Hepatic stellate cell (primary cell): ENCODE data around the gene PACS2.
A peak's percentile ranks its signal among the peaks of the same experiment; 100 is the strongest.
"Not testable (repeated sequence)": the region's sequence is repeated elsewhere in the genome, so short reads cannot be mapped to it uniquely, and the experiment has no call there.

Experiments
- DNase-seq: peaks from one replicate; pipeline ENCODE4 v3.0.0; 2011; ENCODE audit warnings: low spot score

The PACS2 gene

DNA sequence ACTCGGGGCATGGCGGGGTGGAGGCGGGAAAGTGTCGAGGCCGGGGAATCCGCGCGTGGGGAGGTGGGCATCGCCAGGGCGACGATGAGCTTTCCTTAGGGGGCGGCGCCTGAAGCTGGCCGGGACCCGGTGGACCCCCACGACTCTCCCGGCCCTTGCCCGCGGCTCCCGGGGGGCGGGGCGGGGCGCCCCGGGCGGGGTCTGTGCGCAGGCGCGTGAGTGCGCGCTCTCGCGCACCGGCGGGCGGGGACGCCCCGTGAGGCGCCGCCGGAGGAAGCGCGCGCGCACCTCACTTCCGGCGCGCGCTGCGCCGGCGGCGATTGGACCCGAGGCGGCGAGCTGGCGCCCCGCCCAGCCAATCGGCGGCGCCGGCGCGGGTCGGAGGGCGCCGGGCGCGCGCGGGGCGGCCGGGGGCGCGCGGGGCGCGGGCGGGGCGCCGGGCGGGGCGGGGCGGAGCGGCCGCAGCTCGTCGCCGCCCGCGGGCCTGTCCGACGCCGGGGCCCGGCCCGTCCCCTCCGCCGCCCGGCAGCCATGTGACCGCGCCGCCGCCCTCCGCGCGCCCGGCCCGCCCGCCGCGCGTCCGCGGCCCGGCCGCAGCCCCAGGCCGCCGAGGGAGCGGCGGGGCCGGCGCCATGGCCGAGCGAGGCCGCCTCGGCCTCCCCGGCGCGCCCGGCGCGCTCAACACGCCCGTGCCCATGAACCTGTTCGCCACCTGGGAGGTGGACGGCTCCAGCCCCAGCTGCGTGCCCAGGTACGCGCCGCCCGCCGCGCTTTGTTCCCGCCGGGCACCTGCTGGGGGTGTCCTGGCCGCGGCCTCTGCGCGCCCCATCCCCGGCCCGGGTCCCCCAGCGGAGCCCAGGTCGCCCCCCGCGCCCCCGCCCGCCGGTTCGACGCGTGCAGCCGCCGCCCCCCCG is at the start of gene PACS2:
TSS of gene PACS2 (plus strand) at position 462 of the 914 bp plus-strand sequence. CDS start at position 633, 171 bp downstream.
- peak; percentile 100 for DNase-seq

DNA sequence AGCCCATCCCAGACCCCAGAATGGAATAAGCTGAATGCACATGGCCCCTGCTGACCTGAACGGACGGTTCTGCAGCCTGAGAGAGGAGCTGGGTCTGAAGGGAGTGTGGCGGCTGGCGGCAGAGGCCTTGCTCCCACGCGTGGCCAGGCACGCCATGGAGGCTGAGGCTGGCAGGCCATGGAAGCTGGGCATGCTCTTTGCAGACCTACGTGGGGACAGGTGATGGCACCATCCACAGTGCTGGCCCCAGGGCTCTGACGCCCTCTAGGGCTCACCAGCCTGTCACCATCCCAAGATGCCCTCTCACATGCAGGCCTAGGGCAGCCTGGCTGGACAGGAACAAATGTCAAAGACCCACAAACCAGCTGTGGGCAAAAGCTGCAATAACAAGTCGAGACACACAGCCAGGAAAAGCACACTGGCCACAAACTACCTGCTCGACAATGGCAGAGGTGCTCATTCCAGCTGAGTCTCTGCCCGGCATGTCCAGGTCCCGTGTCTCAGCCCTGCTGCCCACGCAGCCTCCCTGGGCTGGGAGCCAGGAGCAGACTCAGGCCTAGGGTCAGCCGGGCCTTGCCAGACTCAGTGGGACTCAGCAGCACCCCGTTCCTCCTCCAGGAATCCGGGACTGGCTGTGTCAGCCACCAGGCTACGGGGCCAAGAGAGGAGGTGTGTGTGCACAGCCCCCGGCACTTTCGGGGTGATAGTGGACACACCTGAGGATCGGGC is 46.6 kb upstream of the PACS2 start:
- no peak for DNase-seq

DNA sequence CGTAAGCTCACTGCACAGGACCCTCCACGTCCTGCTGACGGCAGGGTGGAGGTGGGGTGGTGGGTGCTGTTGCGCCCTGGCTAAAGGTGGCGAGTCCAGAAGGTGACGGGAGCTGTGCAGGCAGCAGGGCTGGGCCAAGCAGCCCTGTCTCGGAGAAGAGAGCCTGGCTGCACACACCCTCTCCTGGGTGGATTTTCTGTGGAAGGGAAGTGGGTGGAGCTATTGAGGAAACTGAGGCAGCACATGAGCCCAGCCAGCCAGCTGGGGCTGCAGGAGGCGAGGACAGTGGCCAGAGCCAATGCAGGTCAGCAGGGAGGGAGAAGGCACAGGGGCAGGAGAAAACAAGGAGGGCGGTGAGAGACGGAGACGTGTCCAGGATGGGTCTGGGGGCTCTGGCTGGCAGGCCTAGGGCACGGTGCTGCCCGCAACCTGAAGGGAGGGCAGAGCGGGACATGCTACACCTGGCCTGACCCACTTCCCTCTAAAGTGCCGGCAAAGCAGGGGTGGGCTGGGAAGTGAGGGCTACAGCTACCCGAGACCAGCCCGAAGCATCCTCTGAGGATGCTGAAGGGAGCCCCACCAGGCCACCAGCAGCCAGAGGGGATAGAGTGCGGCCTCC is 45.7 kb upstream of the PACS2 start:
- no peak for DNase-seq

DNA sequence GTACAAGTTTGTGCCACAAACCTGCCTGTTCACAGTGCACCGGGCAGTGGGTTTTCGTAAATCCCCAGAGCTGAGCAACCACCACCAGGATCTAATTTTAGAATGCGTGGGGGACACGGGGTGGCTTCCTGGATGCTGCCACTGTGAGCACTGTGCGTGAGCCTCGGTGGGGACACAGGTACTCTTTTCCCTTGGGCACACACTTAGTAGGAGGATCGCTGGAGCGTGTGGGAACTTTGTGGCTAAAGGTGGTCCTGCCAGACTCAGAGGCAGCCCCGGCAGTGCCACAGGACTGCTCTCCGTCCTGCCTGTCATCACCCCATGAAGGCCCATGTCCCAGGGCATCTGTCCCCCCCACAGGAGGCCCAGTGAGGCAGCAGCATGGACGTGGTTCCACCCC is 45.1 kb upstream of the PACS2 start:
- no peak for DNase-seq

DNA sequence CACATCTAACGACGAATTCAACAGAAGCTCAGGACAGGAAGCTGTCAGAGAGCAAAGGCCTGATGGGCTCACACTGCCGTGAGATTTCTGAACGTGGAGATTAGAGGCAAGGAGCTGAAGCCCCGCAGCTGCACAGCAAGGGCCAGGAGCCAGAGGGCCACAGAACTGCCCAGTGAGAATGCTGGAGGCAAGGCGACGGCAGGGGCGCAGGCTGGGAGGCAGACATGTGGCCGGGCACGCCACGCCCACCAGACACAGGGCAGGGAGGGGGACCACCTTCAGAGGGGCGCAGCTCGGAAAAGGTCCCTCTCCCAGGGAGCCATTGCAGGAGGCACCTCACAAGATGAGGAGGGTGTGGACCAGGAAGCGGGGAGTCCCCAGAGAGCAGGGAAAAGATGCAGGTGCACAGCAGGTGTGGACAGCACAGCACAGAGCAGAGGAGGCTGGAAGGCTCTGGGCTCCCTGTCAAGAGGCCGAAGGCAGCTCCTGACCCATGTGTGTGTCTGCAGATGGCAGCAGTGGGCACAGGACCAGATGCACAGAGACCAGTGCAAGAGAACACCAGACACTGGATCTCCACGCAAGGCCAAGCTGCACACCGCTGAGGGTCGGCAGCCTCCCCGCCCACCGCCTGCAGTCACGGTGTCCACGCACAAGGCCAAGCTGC is 43.2 kb upstream of the PACS2 start:
- DNase-seq: no peak

DNA sequence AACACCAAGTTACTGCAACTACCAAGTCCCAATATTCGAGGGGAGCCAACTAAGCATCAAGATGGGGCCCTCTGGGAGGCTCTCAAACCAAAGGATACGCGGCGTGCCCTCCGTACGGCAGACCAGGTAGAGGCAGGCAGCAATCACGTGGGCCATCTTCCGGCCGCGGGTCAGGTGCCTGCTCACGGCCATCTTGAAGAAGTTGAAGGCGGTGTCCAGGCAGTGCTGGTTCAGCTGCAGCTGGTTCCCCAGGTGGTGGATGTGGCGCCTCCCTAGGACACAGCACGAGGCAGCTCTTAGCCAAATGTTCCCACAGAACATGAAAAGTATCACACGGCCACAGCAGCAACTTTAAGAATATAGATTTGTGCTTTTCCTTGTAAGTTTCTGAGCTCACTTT is 41.9 kb upstream of the PACS2 start:
- DNase-seq: no peak

DNA sequence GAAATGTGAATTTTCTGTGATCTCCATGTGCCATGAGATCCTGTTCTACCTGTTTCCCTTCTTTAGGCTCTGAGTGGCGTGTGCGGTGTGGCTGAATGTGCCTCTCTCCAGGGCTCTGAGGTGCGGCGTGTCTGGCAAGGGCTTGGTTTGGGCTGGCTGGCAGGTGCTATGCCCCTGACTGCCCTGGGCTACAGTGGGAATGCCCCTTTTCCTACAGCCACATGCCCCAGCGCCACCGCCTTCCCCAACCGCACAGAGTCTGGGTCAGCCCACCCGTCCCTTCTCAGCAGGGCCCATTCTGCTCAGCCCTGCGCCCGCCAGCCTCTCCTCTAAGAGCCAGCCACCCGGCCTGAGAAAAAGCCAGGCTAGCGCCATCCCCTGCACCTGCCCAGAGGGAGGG is 41.5 kb upstream of the PACS2 start:
- DNase-seq: no peak

DNA sequence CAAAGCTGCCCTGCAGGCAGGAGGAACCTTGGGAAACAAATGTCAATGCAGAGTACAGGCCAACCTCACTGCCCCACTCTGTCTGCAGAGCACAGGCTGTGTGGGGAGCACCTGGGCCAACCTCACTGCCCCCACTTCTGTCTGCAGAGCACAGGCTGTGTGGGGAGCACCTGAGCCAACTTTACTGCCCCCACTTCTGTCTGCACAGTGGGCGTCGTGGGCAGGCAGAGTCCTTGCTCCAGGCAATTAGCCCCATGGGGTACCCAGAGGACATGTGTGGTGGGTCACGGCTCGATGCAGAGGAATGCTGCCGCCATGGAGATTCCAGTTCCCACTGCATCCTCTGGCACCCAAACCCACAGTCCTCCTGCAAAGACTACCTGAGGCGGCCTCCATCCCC is 39.9 kb upstream of the PACS2 start:
- DNase-seq: no peak

DNA sequence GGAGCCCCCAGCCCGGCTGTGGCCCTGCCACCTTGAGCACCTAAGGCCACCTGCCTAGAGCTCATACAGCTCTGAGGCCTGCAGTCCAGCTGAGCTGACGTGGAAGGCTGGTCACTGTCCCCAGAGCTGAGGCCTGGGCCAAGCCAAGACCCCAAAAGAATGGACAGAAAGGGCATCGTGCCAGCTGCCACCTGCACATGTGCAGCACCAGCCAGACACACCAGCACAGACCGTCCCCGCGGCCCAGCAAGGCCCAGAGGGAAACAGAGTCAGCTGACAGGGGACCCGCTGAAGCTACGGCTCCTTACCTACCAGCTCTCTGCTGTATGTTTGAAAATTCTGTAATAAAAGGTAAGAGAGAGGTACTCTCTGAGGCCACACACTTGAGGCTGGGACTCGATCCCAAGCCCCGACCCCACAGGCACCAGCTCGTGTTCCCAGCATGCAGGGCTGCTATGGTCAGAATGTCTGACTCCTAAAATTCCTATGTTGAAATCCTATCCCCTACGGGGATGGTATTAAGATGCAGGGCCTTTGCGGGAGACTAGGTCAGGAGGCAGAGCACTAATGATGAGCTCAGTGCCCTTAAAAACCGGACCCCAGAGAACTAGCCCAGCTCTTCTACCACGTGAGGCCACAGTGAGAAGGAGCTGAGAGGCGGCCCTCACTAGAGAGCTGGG is 39.1 kb upstream of the PACS2 start:
- peak; percentile 36 for DNase-seq

DNA sequence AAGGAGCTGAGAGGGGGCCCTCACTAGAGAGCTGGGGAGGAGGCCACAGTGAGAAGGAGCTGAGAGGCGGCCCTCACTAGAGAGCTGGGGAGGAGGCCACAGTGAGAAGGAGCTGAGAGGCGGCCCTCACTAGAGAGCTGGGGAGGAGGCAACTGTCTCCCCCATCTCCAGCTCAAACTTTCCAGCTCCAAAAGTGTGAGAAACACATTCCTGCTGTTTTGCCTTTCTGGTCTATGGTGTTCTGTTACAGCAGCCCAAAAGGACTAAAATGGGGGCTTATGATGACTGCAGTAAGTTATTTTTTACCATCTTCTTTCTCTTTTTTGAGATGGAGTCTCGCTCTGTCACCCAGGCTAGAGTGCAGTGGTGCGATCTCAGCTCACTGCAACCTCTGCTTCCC is 37.1 kb upstream of the PACS2 start:
- not testable (repeated sequence) for DNase-seq

DNA sequence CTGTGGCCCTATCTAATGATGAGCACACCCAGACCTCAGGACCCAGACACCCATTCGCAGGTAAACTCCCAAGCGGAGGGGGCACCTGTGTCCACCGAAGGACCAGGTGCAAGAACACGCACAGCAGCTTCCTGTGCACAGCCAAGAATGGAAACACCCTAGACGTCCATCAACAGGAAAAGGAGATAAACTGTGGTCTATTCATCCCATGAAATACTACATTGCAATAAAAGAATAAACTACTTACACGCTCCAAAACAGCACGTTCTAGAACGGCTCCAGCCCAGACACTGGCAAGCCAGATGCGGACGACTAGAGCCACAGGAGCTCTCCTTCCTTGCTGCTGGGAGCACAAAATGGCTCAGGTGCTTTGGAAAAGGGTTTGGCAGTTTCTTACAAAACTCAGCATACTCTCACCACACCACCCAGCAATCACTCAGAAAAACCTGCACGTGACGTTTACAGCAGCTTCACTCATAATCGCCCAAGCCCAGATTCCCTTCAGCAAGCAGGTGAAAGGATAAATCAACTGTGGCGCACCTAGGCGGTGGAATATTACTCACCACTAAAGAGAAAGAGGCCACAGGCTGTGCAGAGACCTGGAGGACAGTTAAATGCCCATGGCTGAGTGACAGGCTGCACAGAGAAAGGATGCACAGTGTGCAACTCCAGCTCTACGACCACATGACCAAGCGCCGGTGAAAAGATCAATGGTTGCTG is 34.7 kb upstream of the PACS2 start:
- no peak for DNase-seq

DNA sequence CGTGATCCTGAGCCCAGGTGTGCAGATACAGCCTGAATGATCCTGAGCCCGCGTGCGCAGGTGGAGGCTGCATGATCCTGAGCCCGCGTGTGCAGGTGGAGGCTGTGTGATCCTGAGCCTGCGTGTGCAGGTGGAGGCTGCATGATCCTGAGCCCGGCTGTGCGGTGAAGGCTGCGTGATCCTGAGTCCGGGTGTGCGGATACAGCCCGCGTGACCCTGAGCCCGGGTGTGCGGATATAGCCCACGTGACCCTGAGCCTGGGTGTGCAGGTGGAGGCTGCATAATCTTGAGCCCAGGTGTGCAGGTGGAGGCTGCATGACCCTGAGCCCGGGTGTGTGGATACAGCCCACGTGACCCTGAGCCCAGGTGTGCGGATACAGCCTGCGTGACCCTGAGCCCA is 34.0 kb upstream of the PACS2 start:
- no peak for DNase-seq

DNA sequence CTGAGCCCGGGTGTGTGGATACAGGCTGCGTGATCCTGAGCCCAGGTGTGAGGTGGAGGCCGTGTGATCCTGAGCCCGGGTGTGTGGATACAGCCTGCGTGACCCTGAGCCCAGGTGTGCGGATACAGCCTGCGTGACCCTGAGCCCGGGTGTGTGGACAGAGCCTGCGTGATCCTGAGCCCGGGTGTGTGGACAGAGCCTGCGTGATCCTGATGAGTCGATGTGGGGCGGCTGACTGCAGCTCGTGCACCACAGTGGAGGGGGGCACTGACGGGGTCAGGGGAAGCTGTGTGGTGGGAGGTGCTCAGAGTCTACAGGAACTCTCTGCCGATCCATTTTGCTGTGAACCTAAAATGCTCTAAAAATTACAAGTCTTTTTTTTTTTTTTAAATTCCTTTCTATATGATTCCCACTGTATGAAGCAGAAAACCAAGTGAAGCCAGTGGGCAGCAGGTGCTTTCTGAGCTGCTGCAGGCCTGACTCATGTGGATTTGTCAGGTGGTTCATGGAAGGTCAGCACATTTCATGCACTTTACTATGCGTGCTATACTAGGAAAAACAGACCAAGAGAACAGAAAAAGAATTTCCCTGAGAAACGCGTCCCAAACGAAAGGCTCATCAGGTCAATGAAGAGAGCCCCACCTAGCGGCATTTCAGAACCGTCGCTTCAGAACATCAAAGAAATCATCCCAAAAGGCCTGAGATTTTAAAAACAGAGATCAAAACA is 33.0 kb upstream of the PACS2 start:
- peak; percentile 79 for DNase-seq

DNA sequence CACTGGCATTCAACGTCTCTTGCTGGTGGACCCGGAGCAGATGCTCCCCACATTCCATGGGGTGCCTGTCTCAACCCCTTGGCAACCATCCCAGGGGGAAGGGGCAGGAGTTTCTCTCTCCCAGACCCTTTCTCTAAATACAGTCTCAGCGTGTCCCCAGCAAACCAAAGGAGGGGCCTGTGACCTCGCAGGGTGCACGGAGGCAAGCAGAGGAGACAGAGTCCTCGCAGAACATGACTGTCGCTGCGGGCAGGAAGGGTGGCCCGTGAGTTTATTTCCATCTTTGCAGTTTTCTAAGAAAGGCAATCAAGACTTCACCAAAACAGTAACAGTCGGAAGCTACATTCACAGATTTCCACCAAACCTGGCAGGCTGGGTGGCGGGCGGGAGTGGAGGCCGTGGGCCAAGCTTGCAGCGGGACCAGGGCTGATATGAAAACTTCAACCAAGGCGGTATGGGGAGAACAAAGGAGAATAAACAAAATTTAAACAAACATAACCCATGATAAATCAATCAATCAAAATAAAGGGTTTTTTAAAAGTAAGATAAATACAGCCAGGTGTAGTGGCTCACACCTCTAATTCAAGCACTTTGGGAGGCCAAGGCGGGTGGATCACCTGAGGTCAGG is 32.3 kb upstream of the PACS2 start:
- no peak for DNase-seq

DNA sequence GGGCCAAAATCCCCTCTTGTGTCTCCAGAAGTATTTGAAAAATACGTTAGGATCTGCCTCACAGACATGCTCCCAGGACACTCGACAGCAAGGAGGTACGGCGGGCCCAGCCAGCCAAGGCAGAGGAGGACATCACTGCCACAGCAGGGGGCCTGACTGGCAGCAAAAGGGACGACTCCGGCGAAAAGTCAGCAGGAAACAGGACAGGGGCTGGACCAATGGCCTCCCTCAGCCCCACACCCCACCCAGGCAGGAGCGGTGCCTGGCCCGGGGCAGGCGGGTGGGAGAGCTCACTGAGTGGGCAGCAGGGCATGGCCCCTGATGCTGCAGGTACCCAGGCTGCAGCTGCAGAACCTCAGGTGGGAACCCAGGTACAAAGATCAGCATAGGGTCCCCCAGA is 31.5 kb upstream of the PACS2 start:
- DNase-seq: no peak

DNA sequence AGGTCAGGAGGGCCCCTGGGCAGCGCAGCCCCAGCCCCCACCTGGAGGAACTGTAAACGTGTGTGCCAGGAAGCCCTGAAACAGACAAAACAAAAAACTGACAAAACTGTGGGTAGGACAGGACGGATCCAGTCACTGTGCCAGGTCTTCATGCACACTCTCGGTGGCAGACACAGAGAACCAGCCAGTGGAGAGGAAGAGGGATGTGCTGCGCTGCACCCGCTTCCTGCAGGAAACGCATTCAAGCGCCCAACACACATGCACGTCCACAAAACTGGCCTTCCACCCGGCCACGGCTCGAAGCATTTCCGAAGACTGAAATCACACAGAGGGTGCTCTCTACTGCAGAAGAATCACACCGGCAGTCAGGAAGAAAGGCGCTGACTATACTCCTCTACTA is 30.6 kb upstream of the PACS2 start:
- DNase-seq: no peak

DNA sequence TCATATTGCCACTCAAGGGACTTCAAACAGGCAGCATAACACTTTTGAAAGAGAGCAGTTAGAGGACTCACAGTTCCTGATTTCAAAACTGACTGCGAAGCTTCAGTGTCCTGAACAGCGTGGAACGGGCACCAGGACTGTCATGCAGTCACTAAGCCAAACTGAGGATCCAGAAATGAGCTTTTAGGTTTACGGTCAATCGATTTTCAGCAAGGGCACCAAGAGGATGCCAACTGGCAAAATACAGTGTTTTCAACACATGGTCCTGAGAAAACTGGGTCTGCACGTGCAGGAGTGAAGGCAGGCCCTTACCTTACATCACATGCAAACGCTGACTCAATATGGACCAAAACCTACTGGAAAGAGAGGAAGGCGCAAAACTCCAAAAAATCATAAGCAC is 29.4 kb upstream of the PACS2 start:
- DNase-seq: no peak

DNA sequence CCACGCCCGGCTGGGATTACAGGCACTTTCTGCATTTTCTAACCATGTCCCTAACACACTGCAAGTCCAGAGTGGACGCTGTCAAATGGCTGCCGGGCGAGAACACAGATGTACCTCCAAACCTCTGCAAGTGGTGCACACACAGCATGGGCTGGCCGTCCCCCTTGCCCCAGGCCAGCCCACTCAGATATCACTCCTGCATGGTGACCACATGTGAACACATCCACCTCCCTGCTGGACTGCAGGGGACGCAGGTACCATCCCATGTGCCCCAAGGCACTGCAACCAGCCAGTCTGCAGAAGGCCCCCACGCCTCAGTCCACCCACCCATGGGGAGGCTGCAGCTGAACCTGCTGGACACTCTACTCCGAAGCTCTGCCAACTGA is 27.8 kb upstream of the PACS2 start:
- no peak for DNase-seq

DNA sequence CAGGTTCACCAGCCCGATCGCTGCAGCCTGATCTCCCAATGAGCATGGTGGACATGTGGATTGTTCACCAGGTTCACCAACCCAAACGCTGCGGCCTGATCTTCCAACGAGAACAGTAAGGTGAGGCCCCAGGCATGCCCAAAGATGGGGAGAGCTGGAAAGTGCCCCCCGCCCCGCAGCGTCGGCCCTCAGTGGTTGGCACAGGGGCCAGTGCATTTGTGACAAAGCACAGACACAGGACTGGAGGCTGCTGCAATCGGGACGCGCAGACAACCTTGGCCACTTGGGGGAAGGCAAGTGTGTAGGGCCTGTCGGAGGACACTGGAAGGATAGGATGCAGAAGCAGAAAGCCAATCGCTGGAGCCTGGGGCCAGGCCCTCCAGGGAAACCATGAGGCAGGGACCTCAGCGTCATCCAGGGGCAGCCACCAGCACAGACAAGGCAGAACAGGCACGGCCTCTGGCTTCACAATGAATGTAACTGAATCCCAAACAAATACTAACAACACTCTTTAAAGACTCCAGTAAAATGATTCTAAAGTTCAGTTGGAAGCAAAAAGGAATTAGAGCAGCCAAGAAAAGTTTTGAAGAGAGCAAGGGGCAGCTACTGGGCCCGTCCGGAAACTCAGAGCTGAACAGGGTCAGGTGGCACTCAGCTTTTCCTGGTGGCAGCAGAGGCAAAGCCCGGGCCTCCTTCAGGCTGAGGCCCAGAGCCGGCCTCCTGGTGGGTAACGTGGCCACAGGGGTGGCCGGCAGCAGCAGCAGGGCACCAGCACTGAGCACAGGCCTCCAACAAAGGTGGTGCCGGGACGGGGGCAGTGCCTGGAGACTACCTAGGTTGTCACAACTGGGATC is 27.1 kb upstream of the PACS2 start:
- no peak for DNase-seq
